Ramos (cell line): ENCODE results near the gene RFC5.

Source experiments
- in situ Hi-C: fragments of 300-500 bp; cut with MboI; formaldehyde crosslinking; loops from one replicate; pipeline ENCODE4 v1.14.3; 2022; ENCODE audit warnings: low sequenced_read_pairs; ENCODE audit not compliant: unreplicated experiment

Gene RFC5

DNA sequence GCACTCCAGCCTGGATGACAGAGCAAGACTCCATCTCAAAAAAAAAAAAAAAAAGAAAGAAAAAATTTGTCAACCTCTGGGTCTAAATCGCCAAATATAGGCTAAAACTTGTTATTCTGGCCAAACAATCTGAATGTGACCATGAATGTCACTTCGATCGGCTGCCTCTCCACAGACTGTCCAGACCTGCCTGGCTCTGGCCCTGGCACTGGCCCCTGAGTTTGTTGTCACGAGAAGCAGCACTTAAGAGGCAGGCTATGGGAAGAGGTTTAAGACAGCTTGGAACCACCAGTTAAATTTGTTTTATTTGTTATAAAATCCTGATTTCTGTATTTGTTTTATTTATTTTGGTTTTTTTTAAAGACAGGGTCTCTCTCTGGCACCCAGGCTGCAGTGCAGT is 29.9 kb downstream of the RFC5 start:
- in situ Hi-C loops, result loop anchor here (5.0 kb wide), 1 partner anchor 174 kb away; no protein-coding TSS in a partner anchor

DNA sequence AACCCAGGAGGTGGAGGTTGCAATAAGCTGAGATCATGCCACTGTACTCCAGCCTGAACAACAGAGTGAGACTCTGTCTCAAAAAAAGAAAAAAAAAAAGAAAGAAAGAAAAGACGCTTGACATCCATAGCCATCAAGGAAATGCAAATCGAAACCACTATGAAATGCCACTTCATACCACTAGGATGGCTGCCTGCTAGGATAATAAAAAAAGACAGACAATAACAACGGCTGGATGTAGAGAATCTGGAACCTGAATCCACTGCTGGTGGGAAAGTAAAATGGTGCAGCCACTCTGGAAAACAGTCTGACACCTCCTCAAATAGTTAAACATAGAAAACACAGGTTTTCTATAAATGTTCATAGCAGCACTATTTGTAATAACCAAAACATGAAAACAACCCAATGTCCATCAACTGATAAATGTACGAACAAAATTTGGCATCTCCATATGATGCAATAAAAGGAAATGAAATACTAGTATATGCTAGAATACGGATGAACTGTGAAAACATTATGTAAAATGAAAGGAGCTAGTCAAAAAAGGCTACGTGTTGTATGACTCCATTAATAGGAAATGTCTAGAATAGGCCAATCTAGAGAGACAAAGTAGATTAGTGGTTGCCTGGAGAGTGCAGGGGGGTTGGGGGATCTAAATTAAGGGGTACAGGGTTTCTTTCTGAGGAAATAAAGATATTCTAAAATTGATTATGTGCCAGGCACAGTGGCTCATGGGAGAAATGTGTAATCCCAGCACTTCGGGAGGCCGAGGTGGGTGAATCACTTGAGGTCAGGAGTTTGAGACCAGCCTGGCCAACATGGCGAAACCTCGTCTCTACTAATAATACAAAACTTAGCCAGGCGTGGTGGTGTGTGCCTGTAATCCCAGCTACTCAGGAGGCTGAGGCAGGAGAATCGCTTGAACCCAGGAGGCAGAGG is 34.7 kb downstream of the RFC5 start:
- in situ Hi-C loops, result no loop called here

DNA sequence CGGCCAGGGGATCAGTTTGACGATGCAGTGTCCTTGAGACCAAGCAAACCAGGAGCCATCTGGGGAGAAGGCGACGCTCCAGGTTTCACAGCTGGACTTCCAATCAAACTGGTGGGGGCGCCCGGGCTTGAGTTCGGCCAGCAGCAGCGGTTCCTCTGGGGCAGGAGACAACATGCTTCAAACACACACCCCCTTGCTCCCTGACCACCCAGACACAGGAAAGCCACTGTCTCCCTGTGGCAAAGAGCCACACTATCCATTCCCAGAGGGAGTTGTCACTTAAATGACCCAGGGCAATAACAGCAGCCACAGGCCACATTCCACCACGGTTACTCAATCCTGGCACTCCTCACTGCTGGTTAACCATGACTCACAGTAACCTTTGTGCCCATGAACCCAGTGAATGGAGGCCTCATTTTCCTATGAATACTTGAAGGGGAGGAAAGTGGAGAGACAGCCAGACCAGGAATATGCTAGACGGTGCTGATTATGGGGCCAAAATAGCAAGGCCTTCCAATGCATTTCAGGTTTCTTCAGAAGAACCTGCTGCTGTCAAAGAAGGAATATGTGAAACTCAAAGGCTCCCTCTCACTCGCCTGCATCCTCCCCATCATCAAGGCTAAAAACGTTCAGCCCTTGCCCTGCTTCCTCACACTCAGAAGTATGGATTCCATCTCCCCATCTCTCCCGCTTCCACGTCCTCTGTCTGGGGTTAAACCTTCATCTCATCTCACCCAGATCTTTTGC is 36.0 kb downstream of the RFC5 start:
- in situ Hi-C loops, result no loop called here

DNA sequence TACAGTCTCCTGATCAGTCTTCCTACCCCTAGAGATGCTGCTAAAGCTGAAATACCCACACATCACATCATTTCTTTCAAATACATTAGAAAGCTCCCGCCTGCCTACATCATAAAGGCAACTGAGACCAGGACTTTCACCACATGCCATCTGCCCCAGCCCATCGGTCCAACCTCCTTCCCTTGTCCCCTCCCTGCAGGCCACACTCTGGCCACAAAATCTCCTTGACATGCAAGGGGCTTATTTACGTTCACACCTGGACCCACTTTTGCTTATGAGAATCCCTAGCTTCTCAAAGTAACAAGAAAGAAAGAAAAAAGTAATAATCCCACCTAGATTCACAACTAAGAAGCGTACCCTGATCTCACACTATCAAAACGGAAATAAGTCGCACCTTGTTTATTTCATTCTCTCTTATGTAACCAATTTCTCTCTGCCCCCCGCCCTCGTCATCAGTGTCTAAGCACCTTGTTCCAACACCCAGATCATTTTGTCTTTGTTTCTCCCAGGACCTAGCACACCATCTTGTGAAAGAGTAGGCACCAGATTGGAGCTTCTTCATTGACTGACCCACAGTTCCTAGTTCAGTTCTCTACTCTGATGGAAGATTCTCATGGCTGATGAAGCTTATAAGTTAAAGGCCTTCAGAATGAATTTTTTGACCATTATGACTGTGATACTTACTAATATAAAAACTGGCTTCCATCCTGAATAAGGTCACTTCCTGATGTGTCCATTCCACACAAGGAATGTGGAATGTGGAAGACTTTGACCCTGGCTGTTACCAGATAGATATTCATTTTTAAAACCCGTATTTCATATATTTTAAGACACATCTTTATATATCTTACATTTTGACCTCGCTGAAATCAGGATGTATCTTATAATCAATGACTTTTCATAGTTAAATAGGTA is 36.8 kb downstream of the RFC5 start:
- in situ Hi-C loops, result no loop called here

DNA sequence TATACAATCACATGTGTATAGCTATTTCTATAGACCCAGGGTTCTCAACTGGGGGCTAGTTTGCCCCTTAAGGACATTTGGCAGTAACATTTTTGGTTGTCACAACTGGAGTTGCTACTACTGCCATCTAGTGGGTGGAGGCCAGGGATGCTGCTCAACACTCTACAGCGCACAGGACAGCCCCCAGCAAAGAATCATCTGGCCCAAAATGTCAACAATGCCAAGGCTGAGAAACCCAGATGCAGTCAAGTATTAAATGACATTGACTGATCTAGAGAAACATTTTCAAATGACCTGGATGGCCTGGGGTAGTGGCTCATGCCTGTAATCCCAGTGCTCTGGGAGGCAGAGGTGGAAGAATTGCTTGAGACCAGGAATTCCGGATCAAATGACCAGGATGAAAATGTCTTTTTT is 38.6 kb downstream of the RFC5 start:
- in situ Hi-C loops, result no loop called here

DNA sequence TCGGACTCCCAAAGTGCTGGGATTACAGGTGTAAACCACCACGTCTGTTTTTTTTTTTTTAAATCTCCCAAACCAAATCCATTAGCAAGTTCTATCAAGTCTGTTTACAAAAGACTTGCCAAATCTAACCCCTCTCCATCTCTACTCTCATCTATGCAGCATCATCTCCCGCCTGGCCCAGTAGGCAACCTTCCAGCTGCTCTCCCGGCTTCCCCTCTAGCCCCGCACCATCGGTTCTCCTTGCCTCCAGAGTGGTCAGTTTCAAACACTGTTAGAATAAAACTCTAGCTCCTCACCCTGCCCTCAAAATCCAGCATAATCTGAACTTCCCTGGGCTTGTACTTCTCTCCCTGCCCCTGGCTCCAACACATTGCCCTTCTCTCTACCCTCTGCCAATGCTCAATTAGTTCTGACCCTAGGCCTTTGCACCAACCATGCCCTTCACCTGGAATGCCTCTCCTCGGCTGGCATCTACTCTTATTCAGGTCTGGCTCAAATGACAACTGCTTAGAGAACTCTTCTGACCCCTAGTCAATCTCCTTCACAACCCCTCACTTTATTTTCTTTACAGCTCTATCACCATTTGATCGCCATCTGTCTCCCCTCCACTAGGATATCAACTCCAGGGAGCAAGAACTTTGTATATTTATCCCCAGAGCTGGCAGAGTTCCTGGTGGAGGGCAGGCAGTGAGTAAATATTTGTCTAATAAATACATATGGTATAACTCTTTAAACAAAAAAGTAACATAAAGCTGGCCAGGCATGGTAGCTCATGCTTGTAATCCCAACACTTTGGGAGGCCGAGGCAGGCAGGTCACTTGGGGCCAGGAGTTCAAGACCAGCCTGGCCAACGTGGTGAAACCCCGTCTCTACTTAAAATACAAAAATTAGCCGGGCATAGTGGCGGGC is 39.6 kb downstream of the RFC5 start:
- in situ Hi-C loops, result no loop called here

DNA sequence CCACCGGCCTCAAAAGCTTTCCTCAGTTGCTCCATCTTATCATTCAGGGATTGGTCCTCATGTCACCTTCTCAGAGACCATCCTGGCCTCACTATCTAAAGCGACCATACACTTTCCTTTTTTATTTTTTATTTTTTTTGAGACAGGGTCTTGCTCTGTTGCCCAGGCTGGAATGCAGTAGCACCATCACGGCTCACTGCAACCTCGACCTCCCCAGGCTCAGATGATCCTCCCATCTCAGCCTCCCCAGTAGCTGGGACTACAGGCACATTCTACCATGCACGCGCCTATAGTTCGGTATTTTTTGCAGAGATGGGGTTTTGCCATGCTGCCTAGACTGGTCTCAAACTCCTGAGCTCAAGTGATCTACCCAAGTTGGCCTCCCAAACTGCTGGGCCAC is 41.7 kb downstream of the RFC5 start:
- in situ Hi-C loops, result no loop called here

DNA sequence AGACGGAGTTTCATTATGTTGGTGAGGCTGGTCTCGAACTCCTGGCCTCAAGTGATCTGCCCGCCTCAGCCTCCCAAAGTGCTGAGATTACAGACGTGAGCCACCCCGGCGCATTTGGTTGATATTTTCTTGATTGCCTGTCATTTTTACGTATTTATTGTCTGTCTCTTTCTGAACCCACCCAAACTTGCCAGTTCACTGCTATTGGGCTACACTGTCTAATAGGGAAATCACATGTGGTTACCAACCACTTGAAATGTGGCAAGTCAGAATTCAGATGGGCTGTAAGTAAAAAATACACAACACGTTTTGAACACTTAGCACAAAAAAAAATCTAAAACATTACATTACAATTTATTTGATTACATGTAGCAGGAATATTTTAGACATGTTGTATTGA is 42.4 kb downstream of the RFC5 start:
- in situ Hi-C loops, result no loop called here

DNA sequence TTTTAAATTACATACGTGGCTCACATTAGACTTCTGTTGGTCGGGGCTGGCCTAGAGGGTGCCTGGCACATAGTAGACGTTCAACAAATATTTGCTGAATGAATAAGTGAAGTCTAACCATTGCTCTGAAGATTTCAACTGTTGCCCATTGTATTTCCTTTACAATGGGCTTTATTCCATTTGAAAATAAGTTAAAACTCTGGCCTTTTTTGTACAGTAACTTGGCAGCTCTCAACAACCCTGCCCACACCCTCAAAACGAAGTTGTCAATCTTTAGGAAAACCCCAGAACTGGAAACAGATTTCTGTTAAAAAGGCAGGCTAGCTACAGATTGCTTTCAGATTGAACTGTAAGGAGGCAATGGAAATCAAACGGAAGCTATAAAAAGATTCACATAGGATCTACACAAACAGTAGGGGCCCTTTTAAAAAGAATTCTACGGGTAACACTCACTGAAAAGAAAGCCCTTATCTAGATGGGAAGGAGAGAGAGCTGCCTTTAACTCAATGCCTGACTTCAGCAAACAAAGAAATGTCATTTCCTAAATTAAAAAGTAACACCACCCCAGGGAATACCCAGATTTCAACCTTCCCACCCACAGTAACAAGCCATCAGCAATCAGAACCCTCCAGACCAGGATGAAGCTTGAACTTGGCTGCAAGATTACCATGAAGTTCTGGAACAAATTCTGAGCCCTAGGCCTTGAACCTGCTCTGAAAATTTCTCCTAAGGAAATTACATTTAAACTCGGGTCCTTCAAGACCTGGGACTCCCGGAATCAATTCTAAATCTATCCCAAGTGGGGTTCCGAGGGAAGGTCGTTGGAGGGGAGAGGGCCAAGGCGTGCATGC is 43.1 kb downstream of the RFC5 start:
- in situ Hi-C loops, result no loop called here

DNA sequence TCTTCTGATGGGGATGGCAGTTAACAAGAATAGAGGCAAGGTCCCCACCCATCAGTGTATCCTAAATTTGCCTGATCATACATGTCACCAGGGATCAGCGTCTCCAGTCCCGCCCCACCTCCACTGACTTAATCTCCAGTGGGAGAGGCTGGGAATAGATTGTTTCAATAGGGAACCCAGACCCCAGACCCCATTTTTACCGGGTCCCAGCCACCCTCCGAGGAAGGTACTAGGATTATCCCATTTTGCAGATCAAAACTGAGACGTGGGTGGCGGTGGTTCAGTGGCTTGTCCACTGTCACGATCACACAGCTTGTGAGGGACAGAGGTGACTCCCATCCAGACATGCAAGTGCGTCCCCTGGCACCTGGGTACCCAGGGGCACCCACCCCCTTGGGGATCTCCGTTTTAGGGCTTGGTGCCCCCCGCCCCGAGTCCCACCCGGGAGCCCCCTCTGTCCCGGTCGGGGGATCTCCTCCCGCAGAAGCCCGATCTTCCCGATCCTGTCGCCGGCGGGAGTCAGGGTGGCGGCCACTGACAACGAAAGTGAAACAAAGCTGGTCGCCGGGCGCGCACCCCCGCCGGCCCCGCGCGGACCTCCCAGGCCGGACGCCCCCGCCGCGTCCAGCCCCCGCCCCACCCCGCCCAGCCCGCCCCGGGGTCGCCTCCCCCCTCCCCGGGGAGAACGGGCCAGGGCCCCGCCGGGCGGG is 44.0 kb downstream of the RFC5 start:
- in situ Hi-C loops, result no loop called here

DNA sequence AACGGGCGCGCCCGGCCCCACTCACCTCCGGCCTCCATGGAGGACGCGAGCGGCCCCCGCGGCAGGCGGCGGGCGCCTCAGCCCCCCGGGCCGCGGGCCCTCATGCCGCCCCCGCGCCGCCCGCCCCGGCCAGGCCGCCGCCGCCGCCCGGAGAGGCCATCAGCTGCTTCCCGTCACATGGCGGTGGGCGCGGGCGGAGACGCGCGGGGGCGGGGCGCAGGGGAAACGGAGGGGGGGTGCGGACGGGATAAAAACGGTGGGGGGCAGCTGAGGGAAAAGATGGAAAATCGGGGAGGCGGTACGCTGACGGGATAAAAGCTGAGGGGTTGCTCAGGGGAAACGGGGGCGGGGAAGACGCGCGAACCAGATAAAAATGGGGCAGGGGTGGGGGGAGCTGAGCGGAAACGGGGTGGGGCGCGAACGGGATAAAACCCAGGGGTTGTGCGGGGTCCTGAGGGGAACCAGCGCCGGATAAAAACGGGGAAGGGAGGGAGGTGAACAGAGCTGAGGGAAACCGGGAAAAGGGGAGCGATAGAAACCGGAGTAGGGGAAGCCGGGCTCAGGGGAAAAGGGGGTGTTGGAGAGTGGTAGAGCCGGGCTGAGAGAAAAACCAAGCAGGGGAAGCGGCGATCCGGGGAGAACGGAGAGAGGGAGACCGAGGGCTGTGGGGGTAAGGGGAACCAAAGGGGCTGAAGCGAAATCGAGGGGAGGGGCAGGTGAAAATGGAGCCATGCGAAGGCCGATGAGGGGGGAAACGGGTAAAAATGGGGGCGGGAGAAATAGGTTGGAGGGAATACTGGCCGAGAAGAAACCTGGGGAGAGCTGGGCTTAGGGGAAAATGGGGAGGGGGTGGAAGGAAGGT is 44.7 kb downstream of the RFC5 start, which contains the start of gene WSB2:
Gene WSB2 (minus strand): TSS at position 169 of the 862 bp plus-strand sequence. CDS start 131 bp downstream, at position 38.
- in situ Hi-C loops, result no loop called here

DNA sequence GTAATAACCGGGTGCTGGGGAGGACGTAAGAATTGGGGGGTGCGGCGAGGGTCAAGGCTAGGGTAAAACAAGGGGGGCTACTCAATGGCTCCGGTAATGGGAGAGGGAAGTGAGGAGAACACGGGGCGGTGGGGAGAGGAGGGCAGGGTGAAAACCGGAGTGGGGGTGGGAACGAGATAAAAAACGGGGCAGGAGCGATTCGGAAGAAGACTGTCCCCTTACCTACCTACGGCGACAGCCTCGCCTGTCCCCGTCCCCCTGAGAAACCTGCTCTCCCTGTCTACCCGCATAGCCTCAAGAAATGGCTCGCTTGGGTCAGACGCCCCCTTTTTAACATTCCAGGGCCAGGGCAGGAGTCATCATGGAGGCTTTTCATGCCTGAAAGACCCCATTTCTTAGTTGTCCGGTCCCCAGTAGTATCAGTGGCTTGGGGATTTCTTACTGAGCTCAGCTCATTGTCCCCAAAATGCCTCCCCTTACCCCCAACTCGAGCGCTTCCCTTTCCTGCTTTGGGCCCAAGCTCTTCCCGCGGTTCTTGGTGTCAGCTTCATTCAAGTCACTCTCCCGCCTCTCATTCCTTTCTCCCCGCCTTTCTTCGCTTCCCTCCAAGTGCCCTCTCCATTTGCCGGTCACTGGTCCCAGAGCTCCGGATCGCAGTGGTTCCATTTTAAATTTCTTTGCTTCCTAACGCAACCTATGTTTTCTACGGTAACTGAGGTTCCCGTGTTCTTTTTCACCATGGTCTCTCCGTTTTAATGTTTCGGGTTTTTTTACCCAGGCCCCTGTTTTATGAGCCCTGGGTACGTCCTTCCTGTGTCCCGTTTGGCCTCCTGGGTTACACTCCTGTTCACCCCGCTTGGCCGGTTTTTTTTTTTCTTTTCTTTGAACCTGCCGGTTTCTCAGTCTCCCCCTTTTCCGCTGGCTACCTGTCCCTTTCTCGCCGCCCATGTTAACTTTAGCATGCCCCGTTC is 45.7 kb downstream of the RFC5 start:
- in situ Hi-C loops, result no loop called here

DNA sequence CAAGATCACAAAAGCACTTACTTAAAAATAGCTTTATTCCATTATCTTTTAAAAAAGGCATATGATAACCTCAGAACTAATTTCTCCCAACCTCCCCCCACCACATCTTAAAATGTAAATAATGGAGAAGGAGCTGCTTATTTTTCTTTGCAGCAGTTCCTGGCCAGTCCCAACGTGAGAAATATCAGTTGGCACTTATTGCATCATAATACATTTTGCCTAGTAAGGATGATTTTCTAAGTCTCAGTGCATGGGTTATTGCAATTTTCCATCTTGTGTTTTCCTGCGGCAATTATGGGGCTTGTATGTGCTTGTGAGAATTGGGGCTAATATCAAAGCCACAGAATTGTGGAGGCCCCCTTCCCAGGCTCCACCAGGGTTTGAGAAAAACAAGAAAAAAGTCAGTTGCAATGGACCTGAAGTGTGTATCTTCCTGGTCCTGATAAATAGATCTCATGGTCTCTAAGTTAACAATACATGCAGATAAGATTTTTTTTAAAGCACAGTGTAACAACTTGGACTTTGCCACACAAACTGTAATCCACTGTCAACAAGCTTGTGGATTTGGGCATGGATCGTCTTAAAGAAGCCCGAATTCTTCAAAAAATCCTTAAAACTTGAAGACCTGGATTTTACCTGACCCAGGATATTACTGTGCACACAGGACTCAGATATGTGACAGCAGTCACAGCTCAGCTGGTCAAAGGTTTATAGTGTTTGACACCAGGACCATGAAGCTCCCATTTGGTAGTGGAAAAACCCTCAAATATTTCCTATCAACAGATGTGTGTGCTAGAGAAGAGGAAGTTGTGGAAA is 47.3 kb downstream of the RFC5 start:
- in situ Hi-C loops, result no loop called here

DNA sequence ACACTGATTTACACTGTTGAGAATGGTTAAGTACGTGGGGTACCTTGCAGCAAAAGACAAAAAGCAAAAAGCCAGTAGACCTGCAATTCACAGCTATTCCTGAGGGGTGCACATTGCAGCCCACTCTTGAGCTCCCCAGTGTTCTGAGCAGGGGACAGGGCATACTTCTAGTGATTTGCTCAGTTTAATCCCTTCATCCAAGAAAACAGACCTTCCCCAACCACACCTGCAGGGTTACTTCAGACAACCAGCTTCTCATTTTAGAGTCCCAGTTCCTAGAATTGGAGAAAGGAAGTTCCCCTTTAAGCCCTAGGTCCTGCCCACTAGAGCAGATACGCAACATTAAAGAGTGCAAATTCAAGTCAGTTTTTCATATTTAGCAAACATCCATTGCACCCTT is 48.1 kb downstream of the RFC5 start:
- in situ Hi-C loops, result no loop called here

DNA sequence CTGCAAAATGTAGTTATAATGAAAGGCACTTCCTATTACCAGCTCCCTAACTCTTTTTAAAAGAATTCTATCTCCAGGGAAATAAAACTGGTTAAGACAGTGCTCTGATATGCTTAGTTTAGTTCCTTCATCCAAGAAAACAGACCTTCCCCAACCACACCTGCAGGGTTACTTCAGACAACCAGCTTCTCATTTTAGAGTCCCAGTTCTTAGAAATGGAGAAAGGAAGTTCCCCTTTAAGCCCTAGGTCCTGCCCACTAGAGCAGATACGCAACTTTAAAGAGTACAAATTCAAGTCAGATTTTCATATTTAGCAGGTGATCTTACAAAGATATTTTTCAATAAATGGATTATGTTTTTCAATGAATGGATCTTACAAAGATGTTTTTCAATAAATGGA is 48.9 kb downstream of the RFC5 start:
- in situ Hi-C loops, result no loop called here
